ENCODE measurements around the gene MED15. TPM values are rescaled to one million over a fixed set of nuclear protein-coding genes. Genes with fewer than 3 reads are reported as not detected.

Gene MED15
- total and polyA plus RNA-seq, 2 of the 8 experiments (the other 6 are each of a cell fraction or from before 2014, with no cell fraction given), result 28.3 to 57.1 TPM

DNA sequence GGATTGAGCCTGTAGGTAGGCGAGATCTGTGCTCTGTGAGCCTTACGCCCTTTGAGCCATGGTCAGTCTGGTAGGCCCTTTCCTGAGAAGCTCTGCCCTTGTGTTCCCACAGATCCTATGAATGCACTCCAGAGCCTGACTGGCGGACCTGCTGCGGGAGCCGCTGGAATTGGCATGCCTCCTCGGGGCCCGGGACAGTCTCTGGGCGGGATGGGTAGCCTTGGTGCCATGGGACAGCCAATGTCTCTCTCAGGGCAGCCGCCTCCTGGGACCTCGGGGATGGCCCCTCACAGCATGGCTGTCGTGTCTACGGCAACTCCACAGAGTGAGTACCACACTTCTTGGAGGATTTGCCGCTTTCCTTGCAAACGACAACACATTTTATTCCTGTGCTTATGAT lies 47.4 kb downstream of the MED15 start:
- no peak overlapping the region for H3K27ac ChIP-seq (ENCODE audit: low read depth, low read length)
- no peaks in the 10 kb centered on the region for H3K27me3 ChIP-seq (replicated peaks in 1 of 4; ENCODE audit: control insufficient read depth in 3 of 4, extremely low read depth in 1 of 4, insufficient read depth in 3 of 4, low read length in 3 of 4)
- H3K36me3 ChIP-seq (ENCODE audit: control insufficient read depth in 2 of 4, insufficient read depth in 4 of 4, low read length in 3 of 4), result peaks cover 6 to 20% (median 16%) of the 10 kb centered on the region in 4 experiments; a peak in 7 of 8 replicates
- no peak overlapping the region for H2AK5ac ChIP-seq (ENCODE audit: low read depth, low read length)
- no peak overlapping the region for H2BK12ac ChIP-seq (ENCODE audit: low read depth, low read length)
- no peak overlapping the region for H2AFZ ChIP-seq (ENCODE audit: low read length)
- no peak overlapping the region for H3K23ac ChIP-seq (ENCODE audit: insufficient read length)
- FAIRE-seq (no peak), DNase-seq (ENCODE audit: low read depth in 1 of 2, low spot score in 2 of 2) (no peak)
- no peak overlapping the region for H3K56ac ChIP-seq (replicated peaks; ENCODE audit: insufficient read length, low read depth, low read length)
- no peak overlapping the region for H3K4me3 ChIP-seq (ENCODE audit: extremely low read depth in 1 of 4, insufficient read depth in 2 of 4, low read depth in 3 of 4, low read length in 4 of 4)
- H3K14ac ChIP-seq (ENCODE audit: insufficient read length), result no peak overlapping the region
- no peak overlapping the region for H2BK15ac ChIP-seq (ENCODE audit: low read length)
- no peak overlapping the region for H3K18ac ChIP-seq (ENCODE audit: extremely low read depth, low read length)
- H3K79me2 ChIP-seq (ENCODE audit: control insufficient read depth in 1 of 2, insufficient read depth in 2 of 2, low read length in 2 of 2), result peaks cover 0 to 3% of the 10 kb centered on the region in 2 experiments; a peak in 1 of 4 replicates
- peaks cover 8% of the 10 kb centered on the region for H3K79me1 ChIP-seq (ENCODE audit: low read depth, low read length)
- H3K4me2 ChIP-seq (ENCODE audit: insufficient read depth in 1 of 2, low read depth in 2 of 2, low read length in 2 of 2), result no peak overlapping the region
- H3K4me1 ChIP-seq (replicated peaks in 1 of 4; ENCODE audit: control insufficient read depth in 3 of 4, insufficient read depth in 4 of 4, low read length in 3 of 4), result peaks cover 2 to 12% (median 5%) of the 10 kb centered on the region in 4 experiments; a peak in 6 of 7 replicates
- H3K9ac ChIP-seq (replicated peaks in 1 of 4; ENCODE audit: extremely low read depth in 1 of 4, low read depth in 3 of 4, low read length in 3 of 4), result no peak overlapping the region
- ChIA-PET POLR2A (ENCODE audit: partially characterized antibody) (no interaction called here), CTCF (ENCODE audit: partially characterized antibody) (interaction anchor here (0.6 to 5.2 kb wide), 3 partner anchors 10 to 51 kb away, joined by 3 to 40 read pairs (median 4); no protein-coding TSS in a partner anchor)
- H4K8ac ChIP-seq (ENCODE audit: extremely low read depth, insufficient read depth, low read length), result no peak overlapping the region
- no peak overlapping the region for H4K5ac ChIP-seq (ENCODE audit: insufficient read length, low read depth, low read length)
- H4K91ac ChIP-seq (replicated peaks; ENCODE audit: insufficient read length, low read length), result no peak overlapping the region
- no peaks in the 10 kb centered on the region for H3K23me2 ChIP-seq (ENCODE audit: low read depth, low read length)
- peaks cover 0 to 12% of the 10 kb centered on the region in 2 experiments for H4K20me1 ChIP-seq (replicated peaks in 1 of 2; ENCODE audit: control insufficient read depth in 1 of 2, insufficient read depth in 2 of 2, low read length in 2 of 2)
- 91% methylated on average over 14 of the region's 14 CpGs; no CpG with 5 or more reads in 1 of the 2 experiments for WGBS, 2 experiments (ENCODE audit: extremely low coverage in 1 of 2, insufficient coverage in 1 of 2, insufficient read length in 1 of 2, insufficient replicate concordance in 2 of 2, low coverage in 1 of 2, low lambda C conversion rate in 2 of 2, missing lambda C conversion rate in 1 of 2)
- H2BK20ac ChIP-seq (ENCODE audit: low read length), result no peak overlapping the region
- no peak overlapping the region for H2BK120ac ChIP-seq (replicated peaks; ENCODE audit: low read depth, low read length)
- H2BK5ac ChIP-seq (ENCODE audit: low read depth, low read length), result peak overlapping the region; percentile 22; the same call in 1 of the 2 replicates
- no peak overlapping the region for H3K4ac ChIP-seq (replicated peaks; ENCODE audit: insufficient read length, low read depth, low read length)
- H3K9me3 ChIP-seq (ENCODE audit: insufficient read depth in 2 of 2, low read depth in 1 of 2, low read length in 1 of 2), result 0 out of 4 replicates have a peak, but pooled peaks cover 0 to 4% of the 10 kb centered on the region in 2 experiments
- TF ChIP-seq, protein P1, sequence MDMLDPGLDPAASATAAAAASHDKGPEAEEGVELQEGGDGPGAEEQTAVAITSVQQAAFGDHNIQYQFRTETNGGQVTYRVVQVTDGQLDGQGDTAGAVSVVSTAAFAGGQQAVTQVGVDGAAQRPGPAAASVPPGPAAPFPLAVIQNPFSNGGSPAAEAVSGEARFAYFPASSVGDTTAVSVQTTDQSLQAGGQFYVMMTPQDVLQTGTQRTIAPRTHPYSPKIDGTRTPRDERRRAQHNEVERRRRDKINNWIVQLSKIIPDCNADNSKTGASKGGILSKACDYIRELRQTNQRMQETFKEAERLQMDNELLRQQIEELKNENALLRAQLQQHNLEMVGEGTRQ (IDR thresholded peaks at IDR 0.05; ENCODE audit: low read length), result no peak
- TF ChIP-seq MAFK (IDR thresholded peaks at IDR 0.05; ENCODE audit: low read depth, low read length), result no peak
- no peak for TF ChIP-seq RNF2 (IDR thresholded peaks at IDR 0.05; ENCODE audit: borderline replicate concordance, low read depth, low read length, missing control alignments, poor library complexity, severe bottlenecking)
- TF ChIP-seq KDM4A (IDR thresholded peaks at IDR 0.05; ENCODE audit: low read depth, low read length, severe bottlenecking), result no peak
- no peak for TF ChIP-seq POU5F1 (IDR thresholded peaks at IDR 0.05; ENCODE audit: low read depth, low read length)
- no peak for TF ChIP-seq TEAD4 (IDR thresholded peaks at IDR 0.05; ENCODE audit: low read depth, low read length)
- no peak for TF ChIP-seq GTF2F1 (IDR thresholded peaks at IDR 0.05; ENCODE audit: borderline replicate concordance, low read depth, low read length)
- TF ChIP-seq GABPA (IDR thresholded peaks at IDR 0.05; ENCODE audit: borderline replicate concordance, insufficient read depth, low read length), result no peak
- no peak for TF ChIP-seq CHD1 (IDR thresholded peaks at IDR 0.05; ENCODE audit: low read depth, low read length)
- TF ChIP-seq, protein P2, sequence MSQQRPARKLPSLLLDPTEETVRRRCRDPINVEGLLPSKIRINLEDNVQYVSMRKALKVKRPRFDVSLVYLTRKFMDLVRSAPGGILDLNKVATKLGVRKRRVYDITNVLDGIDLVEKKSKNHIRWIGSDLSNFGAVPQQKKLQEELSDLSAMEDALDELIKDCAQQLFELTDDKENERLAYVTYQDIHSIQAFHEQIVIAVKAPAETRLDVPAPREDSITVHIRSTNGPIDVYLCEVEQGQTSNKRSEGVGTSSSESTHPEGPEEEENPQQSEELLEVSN (IDR thresholded peaks at IDR 0.05), result no peak
- TF ChIP-seq HDAC6 (IDR thresholded peaks at IDR 0.05; ENCODE audit: low read depth, low read length), result no peak
- TF ChIP-seq PHF8 (conservative IDR thresholded peaks at IDR 0.05; ENCODE audit: low read depth, low read length), result no peak

Data from H1 (cell line).